IMR-90 (cell line): ENCODE results near the gene TOMM20. TPM values are rescaled to one million over a fixed set of nuclear protein-coding genes. Genes with fewer than 3 reads are reported as not detected.

ENCODE experiments used
- CTCF ChIP-seq: conservative IDR thresholded peaks from 2 replicates; pipeline ENCODE4 v1.5.1; 2012; ENCODE audit warnings: mild to moderate bottlenecking, low read depth, low read length, improper control_type of control experiment
- MXI1 ChIP-seq: IDR thresholded peaks from 2 replicates; pipeline ENCODE4 v1.6.1; 2012; ENCODE audit warnings: low read depth, mild to moderate bottlenecking, low read length, moderate library complexity, borderline replicate concordance
- POLR2A ChIP-seq: IDR thresholded peaks from 2 replicates; pipeline ENCODE4 v1.6.1; 2012; ENCODE audit warnings: mild to moderate bottlenecking, low read depth, low read length
- RCOR1 ChIP-seq: IDR thresholded peaks from 2 replicates; pipeline ENCODE4 v1.6.1; 2012; ENCODE audit warnings: mild to moderate bottlenecking, low read length, improper control_type of control experiment; ENCODE audit not compliant: insufficient replicate concordance
- SMC3 ChIP-seq: fragments of 150-350 bp; IDR thresholded peaks from 2 replicates; pipeline ENCODE4 v1.6.1; 2016; ENCODE audit warnings: low read depth, mild to moderate bottlenecking, antibody characterized with exemption, low read length, moderate library complexity
- polyA plus RNA-seq, 3 experiments: library from polyadenylated mRNA; depleted of rRNA; stranded (reverse); fragments of >200 nt; gene quantifications; 2 replicates each; pipeline ENCODE4 v1.2.3, GENCODE V29; 2012; ENCODE audit warnings: low replicate concordance in 1 of 3
- total RNA-seq: library from RNA; depleted of rRNA; stranded (reverse); fragments of >200 nt; gene quantifications from 2 replicates; pipeline ENCODE4 v1.2.3, GENCODE V29; 2012

TOMM20 gene
- total and polyA plus RNA-seq, 2 of the 4 experiments (the other 2 are of a cell fraction) = 75.3 to 84.4 TPM

GRCh38 chr1:235106457-235106856, 22.2 kb downstream of the TOMM20 start (continued):
- TF ChIP-seq CTCF = no peak
- no peak for TF ChIP-seq SMC3
- TF ChIP-seq POLR2A = no peak
- TF ChIP-seq RCOR1 = no peak
- TF ChIP-seq MXI1 = no peak
